ENCODE results near the gene CSPG4.

- TF ChIP-seq CTCF (IDR thresholded peaks at IDR 0.05) (no peak), EP300 (IDR thresholded peaks at IDR 0.05) (no peak), POLR2AphosphoS5 (IDR thresholded peaks at IDR 0.05) (no peak), POLR2A (IDR thresholded peaks at IDR 0.05) (no peak)
These were observed 32.5 kb downstream of the CSPG4 start for GRCh38 chr15:75680007-75680789.
